HepG2 (cell line): Measurements from ENCODE around the gene CST8. TPM values are rescaled to one million over a fixed set of nuclear protein-coding genes. Genes with fewer than 3 reads are reported as not detected.
A peak's percentile ranks its signal among the peaks of the same experiment; 100 is the strongest.

Source experiments
- CCDC6 ChIP-seq: sonication (generic); formaldehyde crosslinking; IDR thresholded peaks from 2 replicates; pipeline ENCODE4 v1.8.1; 2022; ENCODE audit warnings: mild to moderate bottlenecking, missing genetic modification reagents, moderate library complexity
- CHCHD3 ChIP-seq: sonication (generic); formaldehyde crosslinking; IDR thresholded peaks from 2 replicates; pipeline ENCODE4 v1.8.0; 2022; ENCODE audit warnings: mild to moderate bottlenecking, missing genetic modification reagents, moderate library complexity
- CREB1 ChIP-seq, 2 experiments: fragments of 450-650 bp in 1 of 2; IDR thresholded peaks; 2 replicates each; pipeline ENCODE4 v1.6.1; 2016 to 2017; ENCODE audit warnings: control low read depth in 1 of 2, mild to moderate bottlenecking in 1 of 2, missing compliant biosample characterization in 1 of 2, missing genetic modification characterization in 1 of 2
- DZIP1 ChIP-seq: sonication (generic); formaldehyde crosslinking; IDR thresholded peaks from 2 replicates; pipeline ENCODE4 v1.5.0; 2020; ENCODE audit warnings: mild to moderate bottlenecking, missing genetic modification reagents
- ELF1 ChIP-seq: sonication (generic); formaldehyde crosslinking; IDR thresholded peaks from 2 replicates; pipeline ENCODE4 v1.4.0; 2020; ENCODE audit warnings: missing genetic modification reagents
- ERF ChIP-seq: IDR thresholded peaks from 2 replicates; pipeline ENCODE4 v1.6.1; 2018; ENCODE audit warnings: missing biosample characterization, missing genetic modification reagents
- ETV5 ChIP-seq: IDR thresholded peaks from 2 replicates; pipeline ENCODE4 v1.6.1; 2018; ENCODE audit warnings: missing biosample characterization, missing genetic modification reagents, inconsistent platforms, borderline replicate concordance
- KLF16 ChIP-seq, 2 experiments: sonication (generic) in 1 of 2; formaldehyde crosslinking in 1 of 2; IDR thresholded peaks; 2 replicates each; pipeline versions ENCODE4 v1.6.1 to v1.8.0; 2016 to 2023; ENCODE audit warnings: missing genetic modification reagents in 2 of 2, missing compliant biosample characterization in 1 of 2
- KMT2A ChIP-seq: sonication (generic); formaldehyde crosslinking; IDR thresholded peaks from 2 replicates; pipeline ENCODE4 v1.4.0; 2020; ENCODE audit warnings: missing genetic modification reagents
- MAFF ChIP-seq: IDR thresholded peaks from 2 replicates; pipeline ENCODE4 v1.6.1; 2011; ENCODE audit warnings: low read depth, low read length, improper control_type of control experiment
- NRL ChIP-seq: sonication (generic); formaldehyde crosslinking; IDR thresholded peaks from 2 replicates; pipeline ENCODE4 v1.5.0; 2020; ENCODE audit warnings: missing genetic modification reagents, mild to moderate bottlenecking, moderate library complexity, borderline replicate concordance
- PHB2 ChIP-seq: fragments of 450-650 bp; IDR thresholded peaks from 2 replicates; pipeline ENCODE4 v1.6.1; 2018; ENCODE audit not compliant: partially characterized antibody
- RXRB ChIP-seq: IDR thresholded peaks from 2 replicates; pipeline ENCODE4 v1.6.1; 2016; ENCODE audit warnings: borderline replicate concordance, missing genetic modification reagents, missing compliant biosample characterization
- SALL1 ChIP-seq: sonication (generic); formaldehyde crosslinking; IDR thresholded peaks from 2 replicates; pipeline ENCODE4 v1.8.0; 2022; ENCODE audit warnings: mild to moderate bottlenecking, missing genetic modification reagents
- THAP11 ChIP-seq: IDR thresholded peaks from 2 replicates; pipeline ENCODE4 v1.6.1; 2016; ENCODE audit warnings: missing biosample characterization, missing genetic modification reagents
- ZBTB20 ChIP-seq: sonication (generic); formaldehyde crosslinking; IDR thresholded peaks from 2 replicates; pipeline ENCODE4 v1.8.1; 2023; ENCODE audit warnings: missing genetic modification reagents, low read depth, mild to moderate bottlenecking, borderline replicate concordance
- ZFP82 ChIP-seq: sonication (generic); formaldehyde crosslinking; IDR thresholded peaks from 2 replicates; pipeline ENCODE4 v1.5.1; 2020; ENCODE audit warnings: mild to moderate bottlenecking, missing genetic modification reagents, borderline replicate concordance
- ZNF17 ChIP-seq: sonication (generic); formaldehyde crosslinking; IDR thresholded peaks from 2 replicates; pipeline ENCODE4 v1.5.0; 2020; ENCODE audit warnings: mild to moderate bottlenecking, missing genetic modification reagents
- ZNF274 ChIP-seq: sonication (generic); formaldehyde crosslinking; IDR thresholded peaks from 2 replicates; pipeline ENCODE4 v1.5.1; 2020; ENCODE audit warnings: mild to moderate bottlenecking, missing genetic modification reagents
- ZNF3 ChIP-seq: IDR thresholded peaks from 2 replicates; pipeline ENCODE4 v1.7.0; 2017; ENCODE audit warnings: inconsistent platforms
- ZNF510 ChIP-seq: sonication (generic); formaldehyde crosslinking; IDR thresholded peaks from 2 replicates; pipeline ENCODE4 v1.4.0; 2020; ENCODE audit warnings: low read depth, mild to moderate bottlenecking, missing genetic modification reagents
- ZNF644 ChIP-seq: IDR thresholded peaks from 2 replicates; pipeline ENCODE4 v1.6.1; 2016; ENCODE audit warnings: low read depth
- ZNF883 ChIP-seq: sonication (generic); formaldehyde crosslinking; IDR thresholded peaks from 2 replicates; pipeline ENCODE4 v1.5.1; 2020; ENCODE audit warnings: mild to moderate bottlenecking, missing genetic modification reagents; ENCODE audit errors: not compliant biosample characterization
- ZSCAN9 ChIP-seq: IDR thresholded peaks from 2 replicates; pipeline ENCODE4 v1.6.1; 2016; ENCODE audit warnings: borderline replicate concordance
- polyA plus RNA-seq, 8 experiments: library from polyadenylated mRNA; depleted of rRNA in 3 of 8; stranded (reverse) in 7 of 8; unstranded in 1 of 8; fragments of >200 nt; fragmentation: Illumina TruSeq in 4 of 8; extraction: Trizol in 4 of 8; gene quantifications; 2 replicates each; pipeline versions ENCODE4 v1.2.1 to v1.2.3, GENCODE V29; 2011 to 2016; ENCODE audit warnings: low read depth in 4 of 8, missing spikeins in 1 of 8, mixed read lengths in 1 of 8; ENCODE audit not compliant: insufficient read depth in 1 of 8
- total RNA-seq, 5 experiments: library from RNA; depleted of rRNA; stranded (reverse); fragments of >200 nt; fragmentation: Illumina TruSeq; extraction: Trizol; gene quantifications; 2 replicates each; pipeline ENCODE4 v1.2.3, GENCODE V29; 2016; ENCODE audit warnings: low read depth in 1 of 5
- TF ChIP-seq, protein P1 (sequence below): IDR thresholded peaks from 2 replicates; pipeline ENCODE4 v1.6.1; 2016
- TF ChIP-seq, protein P2 (sequence below): IDR thresholded peaks from 2 replicates; pipeline ENCODE4 v1.6.1; 2016; ENCODE audit warnings: missing biosample characterization, missing genetic modification reagents, low read depth

The CST8 gene
- total and polyA plus RNA-seq, 2 of the 13 experiments (the other 11 are each of a cell fraction or from before 2014, with no cell fraction given) = not detected

DNA sequence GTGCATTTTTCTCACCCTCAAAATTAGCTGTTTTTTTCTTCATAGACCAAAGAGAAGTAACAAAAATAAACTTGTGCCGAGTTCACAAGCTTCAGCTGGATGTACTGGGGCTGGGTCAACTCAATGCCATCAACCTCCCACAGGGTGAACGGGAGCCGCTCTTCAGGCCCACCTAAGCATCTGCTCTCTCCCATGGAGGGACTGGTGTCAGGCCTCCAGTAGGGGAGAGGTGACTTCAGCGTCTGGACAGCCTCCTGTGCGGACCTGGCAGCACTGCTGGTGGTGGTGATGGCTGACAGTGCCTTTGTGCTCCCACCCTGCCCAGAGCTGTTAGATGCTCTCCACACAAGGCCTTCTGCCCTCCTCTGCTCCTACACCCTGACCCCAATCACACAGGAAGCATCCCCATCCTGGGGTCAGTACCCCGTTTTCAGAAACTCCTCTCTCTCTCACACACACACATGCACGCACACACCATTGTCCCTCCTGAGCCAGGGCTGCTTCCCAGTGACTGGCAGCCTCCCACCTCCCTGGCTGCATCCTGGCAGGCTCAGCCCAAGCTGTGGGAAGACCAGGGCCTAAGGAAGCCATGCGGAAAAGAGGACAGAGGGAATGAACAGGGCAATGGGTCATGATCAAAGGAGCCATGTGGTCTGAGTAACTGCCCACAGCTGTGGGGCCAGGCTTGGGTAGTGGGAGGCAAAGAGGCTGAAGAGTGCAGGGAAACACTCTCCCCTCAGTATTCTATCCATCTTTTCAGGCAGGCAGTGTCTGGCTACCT is 17.7 kb downstream of the CST8 start (continued):
- TF ChIP-seq, protein P1, sequence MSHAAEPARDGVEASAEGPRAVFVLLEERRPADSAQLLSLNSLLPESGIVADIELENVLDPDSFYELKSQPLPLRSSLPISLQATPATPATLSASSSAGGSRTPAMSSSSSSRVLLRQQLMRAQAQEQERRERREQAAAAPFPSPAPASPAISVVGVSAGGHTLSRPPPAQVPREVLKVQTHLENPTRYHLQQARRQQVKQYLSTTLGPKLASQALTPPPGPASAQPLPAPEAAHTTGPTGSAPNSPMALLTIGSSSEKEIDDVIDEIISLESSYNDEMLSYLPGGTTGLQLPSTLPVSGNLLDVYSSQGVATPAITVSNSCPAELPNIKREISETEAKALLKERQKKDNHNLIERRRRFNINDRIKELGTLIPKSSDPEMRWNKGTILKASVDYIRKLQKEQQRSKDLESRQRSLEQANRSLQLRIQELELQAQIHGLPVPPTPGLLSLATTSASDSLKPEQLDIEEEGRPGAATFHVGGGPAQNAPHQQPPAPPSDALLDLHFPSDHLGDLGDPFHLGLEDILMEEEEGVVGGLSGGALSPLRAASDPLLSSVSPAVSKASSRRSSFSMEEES (CRISPR knock-in tag) = no peak
- TF ChIP-seq PHB2 (no peak), RXRB (CRISPR knock-in tag) (no peak), ZNF3 (CRISPR knock-in tag) (no peak), MAFF (no peak), CHCHD3 (CRISPR knock-in tag) (no peak; the same call in 1 of the 2 replicates), ZNF274 (CRISPR knock-in tag) (0 out of 2 replicates have a peak, but pooled peaks have one; percentile 51), ZNF644 (CRISPR knock-in tag) (no peak), ZSCAN9 (CRISPR knock-in tag) (no peak), KLF16 (CRISPR knock-in tag; IDR thresholded peaks at IDR 0.05) (no peak), ZNF510 (CRISPR knock-in tag) (no peak), CCDC6 (CRISPR knock-in tag) (no peak), ETV5 (CRISPR knock-in tag) (no peak), SALL1 (no peak), CREB1 (IDR thresholded peaks at IDR 0.05) (no peak), CREB1 (CRISPR knock-in tag; IDR thresholded peaks at IDR 0.05) (no peak), KMT2A (no peak), ZNF17 (CRISPR knock-in tag) (no peak), ELF1 (CRISPR knock-in tag) (no peak), ZBTB20 (no peak), ZFP82 (CRISPR knock-in tag) (no peak), DZIP1 (CRISPR knock-in tag) (0 out of 2 replicates have a peak, but pooled peaks have one; percentile 21), ZNF883 (CRISPR knock-in tag) (peak; percentile 20), NRL (CRISPR knock-in tag) (no peak; the same call in 1 of the 2 replicates), THAP11 (CRISPR knock-in tag) (no peak), ERF (no peak)
- TF ChIP-seq, protein P2, sequence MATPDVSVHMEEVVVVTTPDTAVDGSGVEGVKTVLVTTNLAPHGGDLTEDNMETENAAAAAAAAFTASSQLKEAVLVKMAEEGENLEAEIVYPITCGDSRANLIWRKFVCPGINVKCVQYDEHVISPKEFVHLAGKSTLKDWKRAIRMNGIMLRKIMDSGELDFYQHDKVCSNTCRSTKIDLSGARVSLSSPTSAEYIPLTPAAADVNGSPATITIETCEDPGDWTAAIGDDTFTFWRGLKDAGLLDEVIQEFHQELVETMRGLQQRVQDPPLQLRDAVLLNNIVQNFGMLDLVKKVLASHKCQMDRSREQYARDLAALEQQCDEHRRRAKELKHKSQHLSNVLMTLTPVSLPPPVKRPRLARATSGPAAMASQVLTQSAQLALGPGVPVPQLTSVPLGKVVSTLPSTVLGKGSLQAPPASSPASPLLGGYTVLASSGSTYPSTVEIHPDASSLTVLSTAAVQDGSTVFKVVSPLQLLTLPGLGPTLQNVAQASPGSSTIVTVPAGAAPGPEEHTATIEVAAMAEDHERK (CRISPR knock-in tag) = no peak
